ENCODE data around the gene TSC22D1. TPM values are rescaled to one million over a fixed set of nuclear protein-coding genes. Genes with fewer than 3 reads are reported as not detected.

The TSC22D1 gene
- total and polyA plus RNA-seq, 2 of the 4 experiments (the other 2 are of a cell fraction): 30.8 to 42.2 TPM

GRCh38 chr13:44455769-44456168 is 120.4 kb downstream of the TSC22D1 start:
- no peak overlapping the region for H3K27ac ChIP-seq (ENCODE audit: insufficient read depth, low read length)
- intact Hi-C loops (cut with micrococcal nuclease): no loop called here

More at GRCh38 chr13:44455769-44456168, 120.4 kb downstream of the TSC22D1 start:
- in situ Hi-C loops (cut with MboI; ENCODE audit: low sequenced_read_pairs) (no loop called here), dilution Hi-C loops (cut with HindIII; ENCODE audit: low sequenced_read_pairs, unreplicated experiment) (loop anchor here (25.0 kb wide), 1 partner anchor 543 kb away; no protein-coding TSS in a partner anchor)
- DNase-seq: no peak
- H3K9me3 ChIP-seq (ENCODE audit: control insufficient read depth, insufficient read depth, low read length): no peaks in the 10 kb centered on the region
- H3K9me1 ChIP-seq (ENCODE audit: insufficient read depth, low read length): peaks cover 4% of the 10 kb centered on the region; the same call in 1 of the 2 replicates
- H3K4me3 ChIP-seq (ENCODE audit: insufficient read depth, low read depth, low read length): no peak overlapping the region
- no peak overlapping the region for H3K56ac ChIP-seq (ENCODE audit: extremely low read depth, insufficient read depth, low read length)
- no peak overlapping the region for H3K4me2 ChIP-seq (ENCODE audit: low read depth, low read length)
- H3K79me1 ChIP-seq (ENCODE audit: low read depth in 1 of 2, low read length in 2 of 2): peaks cover 12 to 51% of the 10 kb centered on the region in 2 experiments
- no peak overlapping the region for H3K18ac ChIP-seq (ENCODE audit: low read depth, low read length)
- no peak overlapping the region for H4K5ac ChIP-seq (ENCODE audit: low read depth, low read length)
- H2BK120ac ChIP-seq (ENCODE audit: low read depth, low read length): no peak overlapping the region
- H3K9ac ChIP-seq (ENCODE audit: low read depth, low read length): no peak overlapping the region
- no peaks in the 10 kb centered on the region for H3K27me3 ChIP-seq (ENCODE audit: control insufficient read depth, insufficient read depth, low read length)
- H4K91ac ChIP-seq (ENCODE audit: insufficient read depth, low read depth, low read length): no peak overlapping the region
- no peak overlapping the region for H2AK9ac ChIP-seq (replicated peaks; ENCODE audit: low read depth, low read length, poor library complexity)
- H3K36me3 ChIP-seq (ENCODE audit: control insufficient read depth, insufficient read depth, low read length): no peaks in the 10 kb centered on the region
- peaks cover 9% of the 10 kb centered on the region for H3K4me1 ChIP-seq (ENCODE audit: control insufficient read depth, insufficient read depth, low read length)
- no peak overlapping the region for H3K4ac ChIP-seq (ENCODE audit: low read depth, low read length)
- H3K23ac ChIP-seq (ENCODE audit: low read depth, low read length): no peak overlapping the region
- no peak overlapping the region for H2AK5ac ChIP-seq (ENCODE audit: low read depth, low read length)
- no peak overlapping the region for H2BK15ac ChIP-seq (ENCODE audit: low read depth, low read length)
- no peak for ATAC-seq (ENCODE audit: low read depth)
- no peak overlapping the region for H2AFZ ChIP-seq (replicated peaks; ENCODE audit: low read length, poor library complexity)
- no peak overlapping the region for H4K8ac ChIP-seq (ENCODE audit: low read depth in 2 of 2, low read length in 2 of 2)
- 93% methylated on average over 4 of the region's 8 CpGs; no CpG with 5 or more reads in 1 of the 2 experiments for WGBS, 2 experiments (ENCODE audit: extremely low coverage in 2 of 2, insufficient read length in 1 of 2)
- no peak overlapping the region for H2BK5ac ChIP-seq (ENCODE audit: low read depth, low read length, poor library complexity, severe bottlenecking)
- peaks cover 8% of the 10 kb centered on the region; the same call in 1 of the 2 replicates for H4K20me1 ChIP-seq (ENCODE audit: insufficient read depth, low read length)
- ChIA-PET POLR2A (ENCODE audit: unreplicated experiment) (no interaction called here), CTCF (no interaction called here)
- H2BK20ac ChIP-seq (ENCODE audit: low read depth, low read length): no peak overlapping the region
- TF ChIP-seq RAD21 (IDR thresholded peaks at IDR 0.05; ENCODE audit: low read length): no peak
- no peak for TF ChIP-seq CEBPB (IDR thresholded peaks at IDR 0.05; ENCODE audit: low read depth, low read length)
- no peak for TF ChIP-seq CTCF (conservative IDR thresholded peaks at IDR 0.05; ENCODE audit: low read depth, low read length)
- TF ChIP-seq FOS (IDR thresholded peaks at IDR 0.05; ENCODE audit: low read depth, low read length): no peak
- TF ChIP-seq POLR2A (IDR thresholded peaks at IDR 0.05; ENCODE audit: low read depth, low read length): no peak
- TF ChIP-seq SMC3 (IDR thresholded peaks at IDR 0.05; ENCODE audit: low read depth, low read length): no peak
- TF ChIP-seq USF2 (IDR thresholded peaks at IDR 0.05; ENCODE audit: low read depth, low read length): no peak
- TF ChIP-seq MXI1 (IDR thresholded peaks at IDR 0.05; ENCODE audit: borderline replicate concordance, low read depth, low read length): no peak
- TF ChIP-seq MAFK (IDR thresholded peaks at IDR 0.05; ENCODE audit: low read depth, low read length): no peak
- no peak for TF ChIP-seq NFE2L2 (IDR thresholded peaks at IDR 0.05; ENCODE audit: low read depth, low read length)
- no peak for TF ChIP-seq CHD1 (IDR thresholded peaks at IDR 0.05; ENCODE audit: low read depth, low read length)
- no peak for TF ChIP-seq MAZ (IDR thresholded peaks at IDR 0.05; ENCODE audit: borderline replicate concordance, low read depth, low read length)
- no peak for TF ChIP-seq RCOR1 (IDR thresholded peaks at IDR 0.05; ENCODE audit: insufficient replicate concordance, low read length)
- no peak for TF ChIP-seq BHLHE40 (IDR thresholded peaks at IDR 0.05; ENCODE audit: low read depth, low read length)
- no peak for TF ChIP-seq RFX5 (IDR thresholded peaks at IDR 0.05; ENCODE audit: low read depth, low read length)
- TF ChIP-seq ELK1 (IDR thresholded peaks at IDR 0.05; ENCODE audit: borderline replicate concordance, low read depth, low read length): no peak
- H3K14ac ChIP-seq (replicated peaks; ENCODE audit: low read depth, low read length): no peak overlapping the region
- BruUV-seq (replicated peaks): no TSS peak

Data from IMR-90 (cell line).